ENCODE measurements around the gene PATL1. TPM values are rescaled to one million over a fixed set of nuclear protein-coding genes. Genes with fewer than 3 reads are reported as not detected.

Gene PATL1
- total RNA-seq, 1 donor, result 19.1 TPM

DNA sequence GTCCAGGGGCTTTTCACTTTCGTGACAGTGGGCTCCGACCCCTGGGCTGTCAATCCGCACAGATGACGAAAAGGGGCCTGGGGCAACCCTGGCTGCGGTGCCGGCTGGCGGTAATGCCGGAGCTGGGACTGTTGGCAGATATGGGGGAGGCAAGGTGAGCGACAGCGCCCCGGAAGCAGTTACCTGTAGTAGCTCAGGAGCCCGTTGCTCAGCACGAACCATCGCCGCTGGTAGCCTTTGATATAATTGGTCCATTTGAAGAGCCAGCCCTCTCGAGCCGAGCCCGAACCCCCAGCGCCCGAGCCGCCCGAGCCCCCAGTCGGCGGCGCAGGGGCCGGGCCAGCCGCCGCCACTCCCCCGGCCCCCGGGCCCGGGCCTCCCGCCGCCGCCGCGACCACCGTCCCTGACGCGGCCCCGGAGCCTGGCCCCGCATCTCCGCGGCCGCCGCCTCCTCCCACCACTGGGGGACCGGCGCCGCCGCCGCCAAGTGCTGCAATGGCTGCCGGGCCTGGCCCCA lies 53.7 kb downstream of the PATL1 start:
- DNase-seq (ENCODE audit: low read depth), result no peak
- H3K4me3 ChIP-seq (ENCODE audit: low read depth, low read length), result peak overlapping the region; percentile 80
- TF ChIP-seq, protein P1, sequence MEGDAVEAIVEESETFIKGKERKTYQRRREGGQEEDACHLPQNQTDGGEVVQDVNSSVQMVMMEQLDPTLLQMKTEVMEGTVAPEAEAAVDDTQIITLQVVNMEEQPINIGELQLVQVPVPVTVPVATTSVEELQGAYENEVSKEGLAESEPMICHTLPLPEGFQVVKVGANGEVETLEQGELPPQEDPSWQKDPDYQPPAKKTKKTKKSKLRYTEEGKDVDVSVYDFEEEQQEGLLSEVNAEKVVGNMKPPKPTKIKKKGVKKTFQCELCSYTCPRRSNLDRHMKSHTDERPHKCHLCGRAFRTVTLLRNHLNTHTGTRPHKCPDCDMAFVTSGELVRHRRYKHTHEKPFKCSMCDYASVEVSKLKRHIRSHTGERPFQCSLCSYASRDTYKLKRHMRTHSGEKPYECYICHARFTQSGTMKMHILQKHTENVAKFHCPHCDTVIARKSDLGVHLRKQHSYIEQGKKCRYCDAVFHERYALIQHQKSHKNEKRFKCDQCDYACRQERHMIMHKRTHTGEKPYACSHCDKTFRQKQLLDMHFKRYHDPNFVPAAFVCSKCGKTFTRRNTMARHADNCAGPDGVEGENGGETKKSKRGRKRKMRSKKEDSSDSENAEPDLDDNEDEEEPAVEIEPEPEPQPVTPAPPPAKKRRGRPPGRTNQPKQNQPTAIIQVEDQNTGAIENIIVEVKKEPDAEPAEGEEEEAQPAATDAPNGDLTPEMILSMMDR (IDR thresholded peaks at IDR 0.05; ENCODE audit: insufficient read depth, low read length), result peak; percentile 9

DNA sequence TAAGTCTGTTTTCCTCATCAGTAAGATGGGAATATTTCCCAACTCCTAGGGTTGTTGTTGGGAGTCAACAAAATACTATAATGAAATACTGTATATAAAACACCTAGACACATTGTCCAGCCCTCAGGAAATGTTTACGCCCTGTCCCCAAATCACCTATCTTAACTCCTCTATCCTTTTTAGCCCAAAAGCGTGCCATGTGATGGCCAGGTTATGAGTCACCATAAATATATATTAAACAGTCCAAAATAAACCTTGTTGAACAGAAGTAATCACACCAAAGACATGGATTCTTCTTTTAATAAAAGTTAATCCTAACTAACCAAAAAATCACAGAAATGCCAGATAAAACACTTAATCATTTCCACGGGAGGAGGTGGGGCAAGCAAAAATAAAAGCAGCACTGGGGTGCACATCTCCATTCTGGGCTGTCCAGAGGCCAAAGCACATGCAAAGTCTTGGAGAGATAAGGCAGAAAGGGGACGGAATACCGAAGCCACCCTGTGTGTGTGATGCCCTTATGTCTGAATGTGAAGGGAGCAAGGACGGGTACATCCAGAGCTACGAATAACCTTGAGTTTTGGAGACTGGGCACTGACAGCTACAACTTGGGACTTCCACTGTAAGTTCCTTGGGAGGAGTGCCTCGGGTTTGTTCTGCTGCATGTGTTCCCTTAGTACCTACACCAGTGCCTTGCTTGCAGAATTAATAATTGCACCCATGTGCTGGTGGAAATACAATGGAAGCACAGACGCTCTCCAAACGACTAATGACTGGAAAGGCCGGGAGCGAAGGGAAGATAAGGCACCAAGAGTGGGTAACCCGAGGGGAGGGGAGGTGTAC lies 54.3 kb downstream of the PATL1 start:
- H3K4me3 ChIP-seq (ENCODE audit: low read depth, low read length), result peak overlapping the region; percentile 80
- TF ChIP-seq, protein P1 (IDR thresholded peaks at IDR 0.05; ENCODE audit: insufficient read depth, low read length), result no peak
- peak; percentile 14 for DNase-seq (ENCODE audit: low read depth)

DNA sequence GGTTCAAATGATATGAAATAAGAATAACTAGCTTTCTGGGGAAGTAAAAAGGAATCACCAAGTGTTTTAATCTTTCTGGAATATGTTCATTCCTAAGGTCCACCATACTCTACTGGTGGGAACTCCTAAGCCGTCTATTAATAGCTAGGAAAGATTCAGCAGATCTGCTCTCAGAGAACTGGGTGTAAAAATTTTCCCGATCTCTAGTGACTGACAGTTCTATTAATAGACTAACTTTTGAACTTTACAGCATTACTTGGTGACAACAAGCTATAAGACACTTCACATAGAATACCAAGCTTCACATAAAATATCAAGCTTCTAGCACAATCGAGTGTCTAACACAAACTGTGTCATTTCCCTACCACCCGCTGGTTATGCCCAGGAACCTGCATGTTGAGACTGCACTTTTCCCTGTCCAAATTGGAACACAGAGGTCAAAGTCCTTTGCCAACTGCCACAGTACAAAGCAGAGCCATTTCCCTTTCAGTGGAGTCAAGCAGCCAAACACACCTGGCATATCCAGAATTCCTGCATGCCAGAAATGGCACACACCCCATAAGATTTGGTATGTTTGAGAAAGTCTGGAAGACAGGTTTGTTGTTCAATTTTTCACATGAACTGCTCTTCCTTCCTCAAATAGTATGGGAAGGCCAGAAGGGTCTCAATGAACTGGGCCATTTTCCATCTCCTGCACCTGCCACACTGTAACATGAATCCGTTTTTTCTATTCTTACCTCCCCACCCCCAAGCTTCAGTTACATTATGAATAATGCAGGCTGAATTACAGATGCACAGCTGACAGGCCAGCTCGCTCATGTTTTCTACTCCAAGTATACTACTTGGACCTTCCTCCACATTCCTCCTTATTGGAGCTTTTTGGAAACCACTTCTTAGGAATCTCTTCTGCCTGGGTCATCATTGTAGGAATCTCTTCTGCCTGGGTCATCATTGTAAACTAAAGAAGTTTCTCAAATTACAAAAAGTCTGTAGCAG lies 57.0 kb downstream of the PATL1 start:
- peak; percentile 28 for DNase-seq (ENCODE audit: low read depth)
- TF ChIP-seq, protein P1 (IDR thresholded peaks at IDR 0.05; ENCODE audit: insufficient read depth, low read length), result no peak
- H3K4me3 ChIP-seq (ENCODE audit: low read depth, low read length), result no peak overlapping the region

DNA sequence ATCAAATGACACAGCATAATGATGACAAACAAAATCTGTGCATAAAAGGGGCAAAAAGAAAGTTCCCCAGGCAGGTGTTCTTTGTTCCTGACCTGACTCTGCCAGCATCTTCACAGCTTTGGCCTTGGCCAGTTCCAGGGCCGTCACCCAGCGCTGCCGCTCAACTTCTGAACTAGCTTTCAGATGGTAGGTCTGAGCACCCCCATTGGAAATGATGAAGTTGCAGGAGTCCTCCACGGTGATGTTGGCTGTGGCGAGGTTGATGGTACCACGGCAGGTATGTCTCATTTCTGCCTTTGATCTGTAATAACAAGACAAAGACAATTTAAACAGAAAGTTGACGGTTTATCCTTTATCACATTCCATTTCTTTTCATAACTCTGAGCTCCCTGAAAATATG lies 58.5 kb downstream of the PATL1 start:
- TF ChIP-seq, protein P1 (IDR thresholded peaks at IDR 0.05; ENCODE audit: insufficient read depth, low read length), result no peak
- DNase-seq (ENCODE audit: low read depth), result no peak
- H3K4me3 ChIP-seq (ENCODE audit: low read depth, low read length), result no peak overlapping the region

DNA sequence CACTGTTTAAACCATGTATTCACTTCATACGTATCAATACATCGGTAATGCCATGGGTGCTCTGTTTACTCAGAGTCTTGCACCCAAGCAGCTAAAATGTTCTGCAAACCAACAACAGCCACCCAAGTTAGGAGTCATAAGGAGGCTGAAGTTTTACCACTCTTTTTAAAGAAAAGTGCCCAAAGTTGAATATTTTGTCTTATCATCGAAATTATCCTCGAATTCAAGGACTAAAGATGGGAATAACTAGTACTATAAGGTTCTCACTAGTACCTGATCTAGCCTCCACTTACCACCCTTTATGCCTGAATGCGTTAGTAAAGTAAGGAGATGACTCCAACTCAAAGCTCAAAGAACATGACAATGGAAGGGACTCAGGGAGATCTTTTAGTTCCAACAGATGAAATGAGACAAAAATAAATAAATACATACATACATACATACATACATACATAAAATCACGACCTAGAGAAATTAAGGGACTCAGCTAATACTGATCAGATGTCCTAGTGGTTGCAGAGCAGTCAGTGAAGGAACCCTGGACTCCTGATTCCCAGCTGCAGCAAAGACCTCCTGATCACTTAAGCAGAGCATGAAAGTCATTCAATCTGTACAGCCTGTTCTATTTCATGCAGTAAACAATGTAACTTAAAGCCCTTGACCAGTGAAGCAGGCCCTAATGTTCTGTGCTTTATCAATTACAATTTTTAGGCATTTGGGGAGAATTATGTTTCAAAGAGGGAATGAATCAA lies 61.0 kb downstream of the PATL1 start:
- no peak overlapping the region for H3K4me3 ChIP-seq (ENCODE audit: low read depth, low read length)
- no peak for DNase-seq (ENCODE audit: low read depth)
- TF ChIP-seq, protein P1 (IDR thresholded peaks at IDR 0.05; ENCODE audit: insufficient read depth, low read length), result no peak

DNA sequence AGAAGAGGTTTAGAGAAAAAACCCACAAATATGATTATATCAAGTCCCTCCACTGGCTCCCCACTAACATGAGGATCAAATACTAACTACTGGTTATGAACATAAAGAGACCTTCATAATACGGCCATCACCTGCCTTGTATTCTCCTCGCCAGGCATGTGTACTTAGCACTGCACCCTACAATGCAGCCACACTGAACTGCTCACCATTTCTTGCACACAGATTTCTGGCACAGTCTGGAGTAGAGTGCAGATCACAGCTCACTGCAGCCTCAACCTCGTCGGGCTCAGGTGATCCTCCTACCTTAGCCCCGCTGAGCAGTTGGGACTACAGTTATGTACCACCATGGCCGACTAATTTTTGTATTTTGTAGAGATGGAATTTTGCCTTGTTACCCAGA lies 66.4 kb downstream of the PATL1 start:
- no peak for DNase-seq (ENCODE audit: low read depth)
- TF ChIP-seq, protein P1 (IDR thresholded peaks at IDR 0.05; ENCODE audit: insufficient read depth, low read length), result no peak
- H3K4me3 ChIP-seq (ENCODE audit: low read depth, low read length), result no peak overlapping the region
